CD4-positive, alpha-beta T cell treated with Interleukin-4 for 4 hours (primary cell): ENCODE data around the gene HS3ST3B1.
A peak's percentile ranks its signal among the peaks of the same experiment; 100 is the strongest.

Experiments used
- DNase-seq: peaks from one replicate; pipeline ENCODE4 v3.0.0-alpha.2; 2020

HS3ST3B1 gene

DNA sequence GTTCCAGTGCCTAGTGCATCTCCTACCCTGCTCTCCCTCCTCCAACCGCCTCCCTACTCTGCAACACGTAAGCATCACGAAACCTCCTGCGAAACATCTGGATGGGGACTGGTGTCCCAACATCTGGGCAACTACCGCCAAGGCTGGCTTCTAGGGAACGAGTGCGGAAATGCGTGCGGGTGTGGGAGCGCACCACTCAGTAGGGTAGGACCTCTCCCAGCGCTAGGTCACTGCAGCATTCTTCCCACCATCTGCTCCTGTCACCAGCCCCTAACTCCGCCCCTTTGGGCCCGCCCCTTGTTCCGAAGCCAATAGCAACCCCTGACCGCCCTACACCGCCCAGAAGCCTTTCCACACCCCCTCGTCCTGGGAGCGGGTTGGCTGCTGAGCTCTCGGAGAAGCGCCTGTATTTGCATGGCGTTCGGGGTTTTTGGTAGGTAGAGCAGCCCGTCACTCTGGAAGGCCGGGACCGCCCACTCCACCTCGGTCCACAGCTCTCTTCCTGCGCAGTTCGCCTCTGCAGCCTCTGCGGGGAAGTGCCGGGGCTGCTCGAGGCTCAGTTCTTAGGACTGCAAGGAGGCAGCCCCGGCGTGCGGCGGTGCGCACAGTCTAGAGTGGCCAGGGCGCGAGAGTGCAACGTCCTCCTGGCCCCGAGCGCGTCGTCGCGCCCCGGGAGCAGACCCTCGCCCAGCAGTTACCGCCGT lies at the start of gene HS3ST3B1:
Gene HS3ST3B1, plus strand, starts transcription at position 507 of the 704 bp plus-strand sequence. CDS start 438 bp downstream, outside the sequence.
- DNase-seq, result peak; percentile 99

DNA sequence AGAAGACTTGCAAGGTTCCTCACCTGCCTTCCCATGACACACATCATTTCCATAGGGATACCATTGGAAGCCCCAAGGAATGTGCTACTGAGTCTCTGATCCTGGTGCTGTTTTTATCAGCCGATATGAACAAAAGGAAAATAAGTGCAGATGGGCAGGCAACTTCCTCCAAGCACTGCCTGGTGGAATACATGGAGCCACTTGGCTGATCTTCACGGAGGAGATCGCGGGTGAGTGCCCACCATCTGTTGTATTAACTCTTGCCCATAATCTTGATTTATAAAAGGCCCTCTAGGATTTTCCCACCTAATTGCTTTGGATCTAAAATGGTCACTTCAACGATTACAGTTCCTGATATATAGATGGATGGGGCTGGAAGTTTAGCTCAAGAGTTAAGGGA lies 39.5 kb upstream of the HS3ST3B1 start:
- no peak for DNase-seq

DNA sequence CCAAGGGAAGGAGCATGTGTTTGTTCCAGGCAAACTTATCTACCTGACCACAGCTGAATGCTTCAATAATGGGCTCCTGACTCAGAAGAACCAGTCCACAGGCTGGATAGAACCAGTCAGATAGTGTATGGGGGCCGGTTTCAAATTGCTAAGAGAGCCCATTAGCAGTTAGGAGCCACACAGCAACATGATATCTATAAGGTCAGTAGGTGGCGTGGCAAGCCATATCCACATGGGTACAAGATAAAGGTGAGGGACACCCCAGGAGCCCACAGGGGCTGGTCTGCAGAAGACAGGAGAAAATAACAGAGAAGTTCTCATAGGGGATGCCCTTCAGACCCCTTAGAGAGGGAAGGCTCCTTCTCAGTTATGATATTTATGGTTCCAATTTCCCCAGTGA lies 32.6 kb upstream of the HS3ST3B1 start:
- peak; percentile 3 for DNase-seq

DNA sequence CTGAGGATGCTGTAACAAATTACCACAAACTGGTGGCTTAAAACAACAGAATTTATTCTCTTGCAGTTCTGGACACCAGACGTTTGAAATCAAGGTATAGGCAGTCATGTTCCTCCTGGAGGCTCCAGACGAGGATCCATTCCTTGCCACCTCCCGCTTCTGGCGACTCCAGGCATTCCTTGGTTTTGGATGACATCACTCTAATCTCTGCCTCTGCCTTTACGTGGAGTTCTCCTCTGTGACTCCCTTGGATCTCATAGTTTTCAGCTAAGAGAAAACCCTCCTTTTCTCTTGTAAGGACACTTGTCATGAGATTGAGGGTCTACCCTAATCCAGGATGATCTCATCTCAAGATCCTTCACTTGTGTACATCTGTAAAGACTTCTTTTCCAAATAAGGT lies 31.4 kb upstream of the HS3ST3B1 start:
- DNase-seq, result no peak

DNA sequence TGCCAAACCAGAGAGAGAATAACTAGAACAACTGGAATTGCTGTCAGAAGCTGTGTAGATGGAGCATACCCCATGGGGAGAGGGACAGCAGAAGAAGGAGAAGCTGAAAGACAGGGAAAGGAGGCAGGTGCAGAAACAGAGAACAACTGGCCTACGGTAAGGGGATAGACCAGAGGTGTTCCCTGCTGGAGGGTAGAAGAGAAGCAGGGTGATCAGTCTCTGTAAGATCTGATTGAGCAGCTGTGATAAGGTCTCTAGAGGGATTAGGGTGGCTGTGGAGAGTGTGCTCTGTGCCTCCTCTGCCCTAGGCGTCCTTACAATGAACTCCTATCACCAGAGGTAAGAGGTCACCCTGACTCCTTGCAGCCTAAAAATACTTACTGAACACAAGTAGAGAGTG lies 30.4 kb upstream of the HS3ST3B1 start:
- DNase-seq, result no peak

DNA sequence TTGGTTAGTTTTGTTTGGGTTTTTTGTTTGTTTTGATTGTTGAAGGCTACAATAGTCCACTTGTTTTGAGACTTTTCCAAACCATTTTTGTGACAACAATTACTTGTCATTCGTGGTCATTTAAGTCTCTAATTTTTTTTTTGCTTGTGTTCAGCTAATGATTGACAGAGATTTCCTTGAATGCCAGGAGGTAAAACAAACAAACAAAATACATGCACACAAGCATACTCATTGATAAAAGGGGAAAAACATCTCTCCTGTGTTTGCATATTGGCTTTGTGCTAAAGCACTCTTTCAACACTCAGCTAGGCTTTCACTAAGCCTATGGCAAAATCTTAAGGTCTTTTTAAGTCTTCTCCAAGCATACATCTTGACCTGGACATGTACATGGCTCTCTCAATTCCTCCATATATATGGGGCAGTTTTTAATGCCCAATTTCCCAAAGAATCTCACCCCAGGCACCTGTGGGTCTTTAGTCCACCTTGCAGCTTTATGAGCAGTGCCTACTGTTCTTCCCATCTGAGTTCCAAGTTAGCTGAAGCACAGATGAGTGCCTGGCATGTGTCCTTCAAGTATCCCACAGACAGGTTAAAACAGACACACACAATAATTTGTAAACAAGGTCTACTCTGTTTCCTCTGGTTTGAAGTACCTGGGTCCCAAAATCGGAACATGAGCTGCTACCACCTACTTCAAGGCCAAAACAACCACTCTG lies 24.2 kb upstream of the HS3ST3B1 start:
- no peak for DNase-seq

DNA sequence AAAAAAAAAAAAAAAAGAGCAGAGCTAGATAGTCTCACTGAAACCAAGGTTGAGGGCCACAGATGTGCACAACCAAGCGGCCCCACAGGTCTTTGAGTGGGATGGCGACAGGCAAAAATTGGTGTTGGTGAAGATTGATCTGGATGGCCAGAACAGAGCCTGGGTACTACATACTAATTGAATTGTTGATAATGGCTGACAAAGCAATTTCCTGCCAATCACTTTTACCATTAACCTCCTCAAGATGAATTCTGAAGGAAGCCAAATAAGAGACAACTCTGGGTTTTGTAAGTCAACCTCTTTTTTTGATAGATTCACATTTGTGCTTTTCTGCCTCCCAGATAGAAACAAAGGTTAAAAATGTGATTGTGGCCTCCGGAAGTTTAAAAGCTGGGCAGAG lies 19.4 kb upstream of the HS3ST3B1 start:
- no peak for DNase-seq

- DNase-seq, result no peak
Observed at GRCh38 chr17:14282726-14283125, 18.2 kb upstream of the HS3ST3B1 start.

- no peak for DNase-seq
Observed at GRCh38 chr17:14289162-14289561, 11.7 kb upstream of the HS3ST3B1 start.

- no peak for DNase-seq
Observed at GRCh38 chr17:14294876-14295275, 6.0 kb upstream of the HS3ST3B1 start.

GRCh38 chr17:14295676-14296075 lies 5.2 kb upstream of the HS3ST3B1 start:
- DNase-seq, result no peak

DNA sequence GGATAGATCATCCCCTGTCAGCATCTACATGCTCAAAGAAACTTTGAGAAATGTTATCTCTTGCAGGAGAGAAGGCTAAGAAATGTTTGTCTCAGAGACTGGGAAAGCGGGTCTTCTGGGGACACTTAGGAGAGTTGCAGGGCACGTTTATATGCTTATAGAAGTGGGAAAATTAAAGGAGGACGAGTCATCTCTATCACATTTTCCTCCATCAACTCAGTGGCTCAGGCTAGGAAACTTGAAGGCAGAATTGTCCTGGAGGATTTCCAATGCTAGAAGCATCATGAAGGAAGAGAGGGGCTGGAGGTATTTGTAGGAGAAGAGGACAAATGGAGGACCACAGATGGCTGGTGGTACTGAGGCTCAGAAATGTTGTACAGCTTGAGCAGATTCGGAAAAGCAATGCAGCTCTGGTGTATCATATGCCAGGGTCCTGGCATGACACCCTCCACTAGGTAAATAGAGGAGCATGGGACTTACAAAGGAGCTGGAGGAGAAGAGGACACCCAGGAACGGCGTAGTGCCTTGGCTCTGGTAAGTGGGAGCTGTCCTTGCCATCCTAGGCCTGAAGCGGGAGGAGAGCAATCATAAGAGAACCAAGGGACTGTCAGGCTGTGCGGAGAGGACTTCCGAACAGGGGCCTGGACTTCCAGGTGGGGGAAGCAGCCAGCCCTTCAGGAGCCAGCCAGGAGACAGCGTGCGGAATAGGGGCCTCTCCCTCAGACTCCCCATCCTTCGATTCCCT lies 4.5 kb upstream of the HS3ST3B1 start:
- DNase-seq, result no peak

- no peak for DNase-seq
Observed at GRCh38 chr17:14297161-14297851, 3.6 kb upstream of the HS3ST3B1 start.

DNA sequence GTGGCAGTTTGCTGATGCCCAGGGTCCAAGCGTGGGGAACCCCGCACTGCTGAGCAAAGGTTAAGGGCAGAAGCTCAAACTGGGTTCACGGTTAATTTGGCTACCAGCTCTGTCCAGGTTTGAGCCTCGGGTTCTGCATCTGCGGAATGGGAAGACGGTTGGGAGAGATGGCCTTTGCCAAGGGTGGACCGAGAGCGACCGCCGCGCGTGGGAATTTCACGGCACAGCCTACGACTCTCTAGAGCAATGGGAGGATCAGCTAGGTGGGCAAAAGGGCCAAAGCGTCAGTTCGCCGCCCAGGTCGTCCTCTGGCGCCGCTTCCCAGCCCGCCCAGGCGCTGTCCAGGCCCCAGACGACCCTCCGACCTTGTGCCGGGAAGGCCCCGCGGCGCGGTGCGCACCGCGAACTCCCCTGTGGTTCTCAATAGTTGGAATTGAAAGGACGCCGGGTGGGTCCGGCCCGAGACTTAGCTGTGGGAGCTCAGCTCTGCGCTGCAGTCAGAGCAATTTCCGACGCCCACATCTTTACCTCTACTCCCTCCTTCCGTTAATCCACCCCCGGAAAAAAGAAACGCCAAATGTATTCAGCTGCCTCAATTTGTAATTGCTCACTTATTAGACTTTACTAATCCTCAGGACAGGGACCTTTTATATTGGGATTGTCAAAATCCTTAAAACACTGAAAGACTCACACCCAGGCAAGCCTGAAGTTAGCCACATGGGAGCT lies 2.5 kb upstream of the HS3ST3B1 start:
- no peak for DNase-seq

DNA sequence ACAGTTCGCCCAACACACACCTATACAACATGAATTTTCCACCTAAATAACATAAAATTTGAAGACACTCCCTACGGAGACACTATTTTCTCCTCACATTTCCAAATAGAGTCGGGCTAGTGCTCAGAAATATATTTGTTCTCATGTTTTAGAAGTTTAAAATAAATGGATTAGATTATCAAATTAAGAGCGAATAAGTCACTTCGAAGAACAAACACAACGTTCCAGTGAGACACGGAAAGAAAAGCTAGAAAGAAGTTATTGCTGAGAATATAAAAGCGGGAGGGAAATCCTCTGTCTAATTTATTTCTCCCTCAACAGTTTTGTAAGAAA lies 2.0 kb upstream of the HS3ST3B1 start:
- DNase-seq, result no peak

DNA sequence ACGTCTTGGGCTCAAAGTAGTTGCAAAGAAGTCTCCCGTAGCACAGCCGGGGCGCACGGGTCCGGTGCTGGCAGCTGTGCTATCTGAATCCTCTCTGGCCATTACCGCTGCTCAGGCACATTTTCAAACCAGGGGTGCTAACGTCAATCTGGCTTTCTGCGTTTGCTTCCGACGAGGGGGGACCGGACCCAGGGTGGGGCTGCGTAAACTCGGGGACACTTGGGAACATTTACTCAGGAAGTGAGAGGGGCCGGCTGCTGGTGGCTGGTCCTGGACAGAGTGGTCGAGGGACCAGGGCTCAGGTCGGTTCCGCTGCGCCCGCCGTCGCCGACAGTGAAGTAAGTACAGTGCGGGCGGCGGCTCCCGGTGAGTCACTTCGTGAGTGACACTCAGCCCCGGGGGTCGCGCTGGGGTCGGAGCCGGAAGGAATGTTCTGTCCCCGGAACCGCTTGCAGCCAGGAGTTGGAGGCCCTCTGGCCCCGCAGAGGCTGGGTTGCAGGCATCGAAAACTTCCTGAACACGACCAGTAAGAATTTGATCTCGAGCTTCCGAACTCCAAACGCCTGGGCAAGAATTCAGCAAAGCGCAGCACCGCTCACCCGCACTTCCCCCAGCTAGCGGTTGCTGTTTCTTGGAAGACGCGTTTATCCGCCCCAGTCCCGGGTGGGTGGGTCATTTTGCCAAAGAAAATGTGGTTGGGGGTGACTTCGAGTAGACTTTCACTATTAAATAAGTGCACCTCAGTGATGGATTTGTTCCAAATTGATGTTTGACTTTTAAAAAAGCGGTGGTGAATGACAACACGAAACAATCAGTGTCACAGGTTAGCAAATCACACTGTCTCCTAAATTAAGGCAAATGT lies 1.4 kb upstream of the HS3ST3B1 start:
- no peak for DNase-seq

DNA sequence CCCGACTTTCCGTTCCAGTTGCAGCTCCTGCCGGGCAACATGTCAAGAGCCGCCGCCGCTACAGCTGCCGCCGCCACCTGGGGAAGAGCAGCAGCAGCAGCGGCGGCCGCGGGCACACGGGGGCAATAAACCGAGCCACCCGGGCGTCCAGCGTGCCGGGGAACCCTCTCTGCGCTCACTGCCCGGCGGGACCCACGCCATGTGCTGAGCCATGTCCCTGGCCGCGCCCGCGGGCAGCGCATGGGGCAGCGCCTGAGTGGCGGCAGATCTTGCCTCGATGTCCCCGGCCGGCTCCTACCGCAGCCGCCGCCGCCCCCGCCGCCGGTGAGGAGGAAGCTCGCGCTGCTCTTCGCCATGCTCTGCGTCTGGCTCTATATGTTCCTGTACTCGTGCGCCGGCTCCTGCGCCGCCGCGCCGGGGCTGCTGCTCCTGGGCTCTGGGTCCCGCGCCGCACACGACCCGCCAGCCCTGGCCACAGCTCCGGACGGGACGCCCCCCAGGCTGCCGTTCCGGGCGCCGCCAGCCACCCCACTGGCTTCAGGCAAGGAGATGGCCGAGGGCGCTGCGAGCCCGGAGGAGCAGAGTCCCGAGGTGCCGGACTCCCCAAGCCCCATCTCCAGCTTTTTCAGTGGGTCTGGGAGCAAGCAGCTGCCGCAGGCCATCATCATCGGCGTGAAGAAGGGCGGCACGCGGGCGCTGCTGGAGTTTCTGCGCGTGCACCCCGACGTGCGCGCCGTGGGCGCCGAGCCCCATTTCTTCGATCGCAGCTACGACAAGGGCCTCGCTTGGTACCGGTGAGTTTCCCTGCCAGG lies 604 bp downstream of the HS3ST3B1 start:
- no peak for DNase-seq

- DNase-seq, result peak; percentile 50
Observed at GRCh38 chr17:14302091-14302430, 1.2 kb downstream of the HS3ST3B1 start.

GRCh38 chr17:14302431-14303099 lies 1.7 kb downstream of the HS3ST3B1 start:
- DNase-seq, result peak; percentile 80
